HepG2 (cell line): ENCODE results near the gene EFCAB8. TPM values are rescaled to one million over a fixed set of nuclear protein-coding genes. Genes with fewer than 3 reads are reported as not detected.
A peak's percentile ranks its signal among the peaks of the same experiment; 100 is the strongest.

Experiments
- ATAC-seq: fragments of 200-7000 bp; cut with Tn5 transposase; 3 replicates; pipeline ENCODE4 v1.9.1; 2020; ENCODE audit warnings: mild to moderate bottlenecking, moderate library complexity
- BruUV-seq: library from RNA; stranded (reverse); fragments of 400-500 nt; replicated peaks from 2 replicates; lab custom pipeline; 2021; lab: Mats Ljungman, UMichigan
- CTCF ChIA-PET: fragments of 300-600 bp; formaldehyde crosslinking; extraction: SDS; loops from one replicate; lab custom pipeline; 2021; ENCODE audit warnings: low total read pairs, inconsistent platforms, low intra/inter-chr PET ratio; lab: Yijun Ruan, JAX
- POLR2A ChIA-PET: fragments of 350-600 bp; sonication (Branson Sonifier 250); formaldehyde crosslinking; loops from one replicate; lab custom pipeline; 2020; ENCODE audit warnings: antibody characterized with exemption, inconsistent platforms; lab: Yijun Ruan, JAX
- DNase-seq: peaks from one replicate; pipeline ENCODE4 v3.0.0-alpha.2; 2015; ENCODE audit warnings: low spot score
- FAIRE-seq: peaks from 3 replicates; lab custom pipeline; 2011; peaks lifted over from hg19 to GRCh38; lab: Jason Lieb, UNC
- H2AFZ ChIP-seq: one replicate; pipeline ENCODE4 v1.6.1; 2011; ENCODE audit warnings: low read length, inconsistent platforms
- H3K27ac ChIP-seq: fragments of 300-600 bp; 3 replicates; pipeline ENCODE4 v1.8.0; 2011; ENCODE audit warnings: mixed run types, mild to moderate bottlenecking, mixed read lengths, low read length, inconsistent platforms; ENCODE audit not compliant: insufficient read depth; ENCODE audit errors: extremely low read length
- H3K27me3 ChIP-seq, 2 experiments: fragments of 200-600 bp in 1 of 2; 2 replicates in 1 of 2; 3 replicates in 1 of 2; pipeline versions ENCODE4 v1.6.0 to v1.8.0; 2011; ENCODE audit warnings: low read length in 2 of 2, mild to moderate bottlenecking in 2 of 2, moderate library complexity in 2 of 2, inconsistent platforms in 1 of 2; ENCODE audit not compliant: insufficient read depth in 2 of 2, control insufficient read depth in 1 of 2
- H3K36me3 ChIP-seq, 2 experiments: fragments of 200-600 bp in 1 of 2; replicated peaks in 1 of 2; 2 replicates in 1 of 2; 3 replicates in 1 of 2; pipeline versions ENCODE4 v1.5.1 to v1.8.0; 2011; ENCODE audit warnings: low read length in 2 of 2, inconsistent platforms in 1 of 2; ENCODE audit not compliant: insufficient read depth in 2 of 2, control insufficient read depth in 1 of 2
- H3K4me1 ChIP-seq: 2 replicates; pipeline ENCODE4 v1.5.1; 2012; ENCODE audit warnings: low read length, inconsistent platforms; ENCODE audit not compliant: insufficient read depth
- H3K4me2 ChIP-seq: 2 replicates; pipeline ENCODE4 v1.6.0; 2011; ENCODE audit warnings: low read depth, low read length, inconsistent platforms
- H3K4me3 ChIP-seq, 3 experiments: fragments of 200-600 bp in 1 of 3; sonication (generic), shearing (Covaris generic) in 1 of 3; replicated peaks in 1 of 3; 2 replicates each; pipeline ENCODE4 v1.5.1; 2011 to 2016; ENCODE audit warnings: low read length in 3 of 3, inconsistent platforms in 2 of 3, low read depth in 2 of 3, mild to moderate bottlenecking in 2 of 3, control low read depth in 1 of 3, mixed read lengths in 1 of 3; ENCODE audit not compliant: insufficient read depth in 1 of 3
- H3K79me2 ChIP-seq: one replicate; pipeline ENCODE4 v1.6.1; 2011; ENCODE audit warnings: low read length, inconsistent platforms; ENCODE audit not compliant: insufficient read depth
- H3K9ac ChIP-seq: 2 replicates; pipeline ENCODE4 v1.6.0; 2011; ENCODE audit warnings: mild to moderate bottlenecking, low read depth, low read length, inconsistent platforms; ENCODE audit not compliant: insufficient read depth
- H3K9me3 ChIP-seq: 2 replicates; pipeline ENCODE4 v1.5.1; 2012; ENCODE audit warnings: mild to moderate bottlenecking, low read length
- H4K20me1 ChIP-seq: 2 replicates; pipeline ENCODE4 v1.6.0; 2011; ENCODE audit warnings: inconsistent platforms, mild to moderate bottlenecking, low read length, moderate library complexity; ENCODE audit not compliant: insufficient read depth
- CEBPB ChIP-seq: IDR thresholded peaks from 2 replicates; pipeline ENCODE4 v1.6.1; 2011; ENCODE audit warnings: low read depth, low read length, improper control_type of control experiment, borderline replicate concordance
- IKZF4 ChIP-seq: sonication (generic); formaldehyde crosslinking; IDR thresholded peaks from 2 replicates; pipeline ENCODE4 v1.5.1; 2020; ENCODE audit warnings: borderline replicate concordance, mild to moderate bottlenecking, low read depth, missing genetic modification reagents; ENCODE audit errors: not compliant biosample characterization
- KDM2A ChIP-seq: sonication (generic); formaldehyde crosslinking; IDR thresholded peaks from 2 replicates; pipeline ENCODE4 v1.4.0; 2020; ENCODE audit warnings: low read depth, missing genetic modification reagents, borderline replicate concordance
- LCORL ChIP-seq, 2 experiments: fragments of 450-650 bp in 1 of 2; sonication (generic) in 1 of 2; formaldehyde crosslinking in 1 of 2; IDR thresholded peaks; 2 replicates each; pipeline versions ENCODE4 v1.5.0 to v1.6.1; 2017 to 2020; ENCODE audit warnings: antibody characterized with exemption in 1 of 2, missing genetic modification reagents in 1 of 2
- SPEN ChIP-seq: sonication (generic); formaldehyde crosslinking; IDR thresholded peaks from 2 replicates; pipeline ENCODE4 v1.5.1; 2020; ENCODE audit warnings: low read depth, mild to moderate bottlenecking, missing genetic modification reagents
- SRSF1 ChIP-seq: fragments of 200-400 bp; formaldehyde crosslinking; optimal IDR thresholded peaks from 2 replicates; pipeline ENCODE3; 2017; ENCODE audit warnings: mild to moderate bottlenecking, low read depth, low read length, moderate library complexity
- ZFX ChIP-seq: sonication (generic); formaldehyde crosslinking; IDR thresholded peaks from 2 replicates; pipeline ENCODE4 v1.4.0; 2020; ENCODE audit warnings: mild to moderate bottlenecking, low read depth, missing genetic modification reagents, moderate library complexity
- ZNF329 ChIP-seq: sonication (generic); formaldehyde crosslinking; IDR thresholded peaks from 2 replicates; pipeline ENCODE4 v1.9.0; 2021; ENCODE audit warnings: low read depth, mild to moderate bottlenecking, missing genetic modification reagents
- WGBS: methylation state at CpG from one replicate; pipeline ENCODE4 v1.1.6; 2017; ENCODE audit warnings: low lambda C conversion rate; 5-methylcytosine and 5-hydroxymethylcytosine counted together
- in situ Hi-C: cut with HindIII; loops from 2 replicates; pipeline ENCODE4 v1.10.0; 2017; ENCODE audit warnings: low pct_unique_long_range_greater_than_20kb; ENCODE audit not compliant: extremely low pct_ligation_motif_present
- intact Hi-C: fragments of 100-400 bp; cut with micrococcal nuclease; formaldehyde crosslinking; loops from one replicate; pipeline ENCODE4 v1.10.0; 2022; ENCODE audit not compliant: unreplicated experiment
- polyA plus RNA-seq, 8 experiments: library from polyadenylated mRNA; depleted of rRNA in 3 of 8; stranded (reverse) in 7 of 8; unstranded in 1 of 8; fragments of >200 nt; fragmentation: Illumina TruSeq in 4 of 8; extraction: Trizol in 4 of 8; gene quantifications; 2 replicates each; pipeline versions ENCODE4 v1.2.1 to v1.2.3, GENCODE V29; 2011 to 2016; ENCODE audit warnings: low read depth in 4 of 8, missing spikeins in 1 of 8, mixed read lengths in 1 of 8; ENCODE audit not compliant: insufficient read depth in 1 of 8
- total RNA-seq, 5 experiments: library from RNA; depleted of rRNA; stranded (reverse); fragments of >200 nt; fragmentation: Illumina TruSeq; extraction: Trizol; gene quantifications; 2 replicates each; pipeline ENCODE4 v1.2.3, GENCODE V29; 2016; ENCODE audit warnings: low read depth in 1 of 5
- TF ChIP-seq, protein P1 (sequence below): sonication (generic); formaldehyde crosslinking; IDR thresholded peaks from 2 replicates; pipeline ENCODE4 v1.8.0; 2022; ENCODE audit warnings: mild to moderate bottlenecking, missing genetic modification reagents; ENCODE audit not compliant: insufficient replicate concordance
- TF ChIP-seq, protein P2 (sequence below): sonication (generic); formaldehyde crosslinking; IDR thresholded peaks from 2 replicates; pipeline ENCODE4 v1.5.1; 2020; ENCODE audit warnings: missing genetic modification reagents, mild to moderate bottlenecking, borderline replicate concordance
- TF ChIP-seq, protein P3 (sequence below): sonication (generic); formaldehyde crosslinking; IDR thresholded peaks from 2 replicates; pipeline ENCODE4 v1.4.0; 2020; ENCODE audit warnings: missing genetic modification reagents
- TF ChIP-seq, protein P4 (sequence below): sonication (generic); formaldehyde crosslinking; IDR thresholded peaks from 2 replicates; pipeline ENCODE4 v1.4.0; 2020; ENCODE audit warnings: missing genetic modification reagents
- TF ChIP-seq, protein P5 (sequence below): sonication (generic); formaldehyde crosslinking; IDR thresholded peaks from 2 replicates; pipeline ENCODE4 v1.4.0; 2020; ENCODE audit warnings: mild to moderate bottlenecking, missing genetic modification reagents

EFCAB8 gene
- total and polyA plus RNA-seq, 2 of the 13 experiments (the other 11 are each of a cell fraction or from before 2014, with no cell fraction given), result 0.15 to 0.22 TPM

DNA sequence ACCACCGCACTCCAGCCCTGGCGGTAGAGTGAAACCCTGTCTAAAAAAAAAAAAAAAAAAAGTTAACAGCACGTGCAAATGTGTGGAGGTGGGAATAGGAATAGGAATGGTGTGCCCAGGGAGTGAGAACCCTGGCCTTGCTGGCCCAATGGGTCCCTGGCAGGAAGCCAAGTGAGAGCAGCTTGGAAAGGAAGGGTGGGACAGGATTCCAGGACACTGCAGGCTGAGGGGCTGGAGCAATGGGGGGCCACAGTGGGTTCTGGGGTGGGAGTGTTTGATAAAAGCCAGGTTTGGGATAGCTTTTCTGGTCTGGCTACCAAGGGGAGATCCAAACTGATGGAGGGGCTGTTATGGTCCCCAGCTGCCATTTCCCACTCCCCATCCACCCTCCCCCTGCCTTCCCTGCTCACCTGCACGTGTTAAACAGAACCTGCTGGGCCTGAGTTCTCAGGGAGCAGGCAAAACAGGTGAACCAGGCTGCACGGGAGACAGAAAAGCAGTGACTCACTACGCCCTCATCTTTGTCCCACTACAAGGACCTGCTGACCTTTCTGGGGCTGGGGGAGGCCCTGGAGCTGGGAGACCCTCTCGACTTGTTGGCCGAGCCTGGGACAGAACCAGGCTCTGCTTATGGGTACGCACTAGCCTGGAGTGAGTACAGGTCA lies 142.2 kb downstream of the EFCAB8 start:
- DNase-seq (no peak), FAIRE-seq (no peak), ATAC-seq (no peak)
- no TSS peak for BruUV-seq
- in situ Hi-C loops, result loop anchor here (5.0 kb wide), 1 partner anchor 99 kb away; no protein-coding TSS in a partner anchor
- peaks cover under 1% of the 10 kb centered on the region; the same call in 1 of the 2 replicates for H3K9me3 ChIP-seq
- H3K79me2 ChIP-seq, result no peaks in the 10 kb centered on the region
- peak overlapping the region; percentile 36; the same call in 1 of the 2 replicates for H3K4me2 ChIP-seq
- WGBS, result 22% methylated on average over 9 of the region's 9 CpGs
- ChIA-PET CTCF (no interaction called here), POLR2A (no interaction called here)
- H2AFZ ChIP-seq, result no peak overlapping the region
- H3K27ac ChIP-seq, result no peak overlapping the region
- no peak overlapping the region for H3K9ac ChIP-seq
- H3K36me3 ChIP-seq, result no peaks in the 10 kb centered on the region
- H3K4me3 ChIP-seq, result no peak overlapping the region
- no peaks in the 10 kb centered on the region for H4K20me1 ChIP-seq
- peaks cover 0 to 18% of the 10 kb centered on the region in 2 experiments; a peak in 1 of 5 replicates for H3K27me3 ChIP-seq
- intact Hi-C loops, result loop anchor here (10.0 kb wide), 1 partner anchor 206 kb away; no protein-coding TSS in a partner anchor
- H3K4me1 ChIP-seq, result peaks cover 58% of the 10 kb centered on the region
- TF ChIP-seq, protein P1, sequence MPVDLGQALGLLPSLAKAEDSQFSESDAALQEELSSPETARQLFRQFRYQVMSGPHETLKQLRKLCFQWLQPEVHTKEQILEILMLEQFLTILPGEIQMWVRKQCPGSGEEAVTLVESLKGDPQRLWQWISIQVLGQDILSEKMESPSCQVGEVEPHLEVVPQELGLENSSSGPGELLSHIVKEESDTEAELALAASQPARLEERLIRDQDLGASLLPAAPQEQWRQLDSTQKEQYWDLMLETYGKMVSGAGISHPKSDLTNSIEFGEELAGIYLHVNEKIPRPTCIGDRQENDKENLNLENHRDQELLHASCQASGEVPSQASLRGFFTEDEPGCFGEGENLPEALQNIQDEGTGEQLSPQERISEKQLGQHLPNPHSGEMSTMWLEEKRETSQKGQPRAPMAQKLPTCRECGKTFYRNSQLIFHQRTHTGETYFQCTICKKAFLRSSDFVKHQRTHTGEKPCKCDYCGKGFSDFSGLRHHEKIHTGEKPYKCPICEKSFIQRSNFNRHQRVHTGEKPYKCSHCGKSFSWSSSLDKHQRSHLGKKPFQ (CRISPR knock-in tag), result peak; percentile 74
- TF ChIP-seq IKZF4 (CRISPR knock-in tag) (no peak), KDM2A (CRISPR knock-in tag) (no peak), SRSF1 (no peak), LCORL (IDR thresholded peaks at IDR 0.05) (peak; percentile 48; the same call in 1 of the 2 replicates), LCORL (CRISPR knock-in tag; IDR thresholded peaks at IDR 0.05) (no peak), ZNF329 (CRISPR knock-in tag) (no peak), SPEN (0 out of 2 replicates have a peak, but pooled peaks have one; percentile 24), CEBPB (no peak), ZFX (0 out of 2 replicates have a peak, but pooled peaks have one; percentile 25)
- TF ChIP-seq, protein P2, sequence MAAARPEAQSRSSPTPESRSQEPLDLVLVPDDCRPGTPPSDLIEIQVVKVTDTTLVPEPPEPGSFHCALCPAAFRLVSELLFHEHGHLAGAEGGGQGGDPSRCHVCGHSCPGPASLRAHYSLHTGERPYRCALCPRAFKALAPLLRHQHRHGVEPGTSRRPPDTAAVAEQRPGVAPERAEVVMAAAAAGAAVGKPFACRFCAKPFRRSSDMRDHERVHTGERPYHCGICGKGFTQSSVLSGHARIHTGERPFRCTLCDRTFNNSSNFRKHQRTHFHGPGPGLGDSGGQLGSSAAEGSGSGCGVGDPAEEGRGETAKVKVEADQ, result no peak
- TF ChIP-seq, protein P3, sequence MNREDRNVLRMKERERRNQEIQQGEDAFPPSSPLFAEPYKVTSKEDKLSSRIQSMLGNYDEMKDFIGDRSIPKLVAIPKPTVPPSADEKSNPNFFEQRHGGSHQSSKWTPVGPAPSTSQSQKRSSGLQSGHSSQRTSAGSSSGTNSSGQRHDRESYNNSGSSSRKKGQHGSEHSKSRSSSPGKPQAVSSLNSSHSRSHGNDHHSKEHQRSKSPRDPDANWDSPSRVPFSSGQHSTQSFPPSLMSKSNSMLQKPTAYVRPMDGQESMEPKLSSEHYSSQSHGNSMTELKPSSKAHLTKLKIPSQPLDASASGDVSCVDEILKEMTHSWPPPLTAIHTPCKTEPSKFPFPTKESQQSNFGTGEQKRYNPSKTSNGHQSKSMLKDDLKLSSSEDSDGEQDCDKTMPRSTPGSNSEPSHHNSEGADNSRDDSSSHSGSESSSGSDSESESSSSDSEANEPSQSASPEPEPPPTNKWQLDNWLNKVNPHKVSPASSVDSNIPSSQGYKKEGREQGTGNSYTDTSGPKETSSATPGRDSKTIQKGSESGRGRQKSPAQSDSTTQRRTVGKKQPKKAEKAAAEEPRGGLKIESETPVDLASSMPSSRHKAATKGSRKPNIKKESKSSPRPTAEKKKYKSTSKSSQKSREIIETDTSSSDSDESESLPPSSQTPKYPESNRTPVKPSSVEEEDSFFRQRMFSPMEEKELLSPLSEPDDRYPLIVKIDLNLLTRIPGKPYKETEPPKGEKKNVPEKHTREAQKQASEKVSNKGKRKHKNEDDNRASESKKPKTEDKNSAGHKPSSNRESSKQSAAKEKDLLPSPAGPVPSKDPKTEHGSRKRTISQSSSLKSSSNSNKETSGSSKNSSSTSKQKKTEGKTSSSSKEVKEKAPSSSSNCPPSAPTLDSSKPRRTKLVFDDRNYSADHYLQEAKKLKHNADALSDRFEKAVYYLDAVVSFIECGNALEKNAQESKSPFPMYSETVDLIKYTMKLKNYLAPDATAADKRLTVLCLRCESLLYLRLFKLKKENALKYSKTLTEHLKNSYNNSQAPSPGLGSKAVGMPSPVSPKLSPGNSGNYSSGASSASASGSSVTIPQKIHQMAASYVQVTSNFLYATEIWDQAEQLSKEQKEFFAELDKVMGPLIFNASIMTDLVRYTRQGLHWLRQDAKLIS (CRISPR knock-in tag), result no peak
- TF ChIP-seq, protein P4, sequence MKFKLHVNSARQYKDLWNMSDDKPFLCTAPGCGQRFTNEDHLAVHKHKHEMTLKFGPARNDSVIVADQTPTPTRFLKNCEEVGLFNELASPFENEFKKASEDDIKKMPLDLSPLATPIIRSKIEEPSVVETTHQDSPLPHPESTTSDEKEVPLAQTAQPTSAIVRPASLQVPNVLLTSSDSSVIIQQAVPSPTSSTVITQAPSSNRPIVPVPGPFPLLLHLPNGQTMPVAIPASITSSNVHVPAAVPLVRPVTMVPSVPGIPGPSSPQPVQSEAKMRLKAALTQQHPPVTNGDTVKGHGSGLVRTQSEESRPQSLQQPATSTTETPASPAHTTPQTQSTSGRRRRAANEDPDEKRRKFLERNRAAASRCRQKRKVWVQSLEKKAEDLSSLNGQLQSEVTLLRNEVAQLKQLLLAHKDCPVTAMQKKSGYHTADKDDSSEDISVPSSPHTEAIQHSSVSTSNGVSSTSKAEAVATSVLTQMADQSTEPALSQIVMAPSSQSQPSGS (CRISPR knock-in tag), result no peak
- TF ChIP-seq, protein P5, sequence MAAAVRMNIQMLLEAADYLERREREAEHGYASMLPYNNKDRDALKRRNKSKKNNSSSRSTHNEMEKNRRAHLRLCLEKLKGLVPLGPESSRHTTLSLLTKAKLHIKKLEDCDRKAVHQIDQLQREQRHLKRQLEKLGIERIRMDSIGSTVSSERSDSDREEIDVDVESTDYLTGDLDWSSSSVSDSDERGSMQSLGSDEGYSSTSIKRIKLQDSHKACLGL, result 0 out of 2 replicates have a peak, but pooled peaks have one; percentile 28
